SU-DHL-6 (cell line): ENCODE measurements around the gene RHOBTB3.

ENCODE experiments used
- EZH2phosphoT487 ChIP-seq: fragments of 200-600 bp; sonication (generic), shearing (Covaris generic); conservative IDR thresholded peaks from 2 replicates; pipeline ENCODE4 v1.6.1; 2018; ENCODE audit warnings: mild to moderate bottlenecking, antibody characterized with exemption, low read length, moderate library complexity, mixed read lengths
- TF ChIP-seq, protein P1 (sequence below): fragments of 200-600 bp; sonication (generic); IDR thresholded peaks from one replicate; pipeline ENCODE4 v1.5.1; 2017; ENCODE audit warnings: antibody characterized with exemption, mild to moderate bottlenecking, low read length, moderate library complexity; ENCODE audit not compliant: insufficient read depth, poor library complexity, severe bottlenecking

DNA sequence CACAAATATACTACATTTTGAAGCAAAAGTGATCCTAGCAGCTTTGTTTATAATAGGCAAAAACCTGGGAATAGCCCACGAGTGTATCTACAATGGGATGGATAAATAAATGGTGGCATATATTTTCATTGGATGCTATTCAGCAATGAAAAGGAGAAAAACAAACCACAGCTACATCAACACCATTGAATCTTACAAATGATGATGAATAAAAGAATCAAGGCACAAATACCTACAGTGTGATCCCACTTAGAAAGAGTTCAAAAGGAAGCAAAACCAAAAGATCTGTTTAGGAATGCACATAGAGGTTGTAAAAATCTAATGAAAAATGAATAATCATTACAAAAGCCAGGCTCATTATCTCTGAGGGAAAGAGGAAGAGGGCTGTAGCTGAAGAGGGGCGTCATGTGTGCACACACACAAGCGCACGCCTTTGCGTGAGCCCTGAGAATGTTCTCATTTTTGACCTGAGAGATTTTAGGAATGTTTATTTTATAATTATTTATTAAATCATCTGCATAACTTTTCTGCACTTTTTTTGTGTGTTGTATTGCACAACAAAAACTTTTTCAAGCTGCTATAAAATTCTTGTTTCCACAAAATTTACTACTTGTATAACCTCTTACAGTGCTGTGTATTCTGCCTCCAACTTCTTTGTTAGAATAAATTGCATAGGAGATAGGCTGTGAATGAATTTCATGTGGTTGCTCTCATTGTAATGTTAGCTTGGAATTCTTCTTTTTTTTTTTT lies 5.9 kb upstream of the RHOBTB3 start:
- TF ChIP-seq, protein P1, sequence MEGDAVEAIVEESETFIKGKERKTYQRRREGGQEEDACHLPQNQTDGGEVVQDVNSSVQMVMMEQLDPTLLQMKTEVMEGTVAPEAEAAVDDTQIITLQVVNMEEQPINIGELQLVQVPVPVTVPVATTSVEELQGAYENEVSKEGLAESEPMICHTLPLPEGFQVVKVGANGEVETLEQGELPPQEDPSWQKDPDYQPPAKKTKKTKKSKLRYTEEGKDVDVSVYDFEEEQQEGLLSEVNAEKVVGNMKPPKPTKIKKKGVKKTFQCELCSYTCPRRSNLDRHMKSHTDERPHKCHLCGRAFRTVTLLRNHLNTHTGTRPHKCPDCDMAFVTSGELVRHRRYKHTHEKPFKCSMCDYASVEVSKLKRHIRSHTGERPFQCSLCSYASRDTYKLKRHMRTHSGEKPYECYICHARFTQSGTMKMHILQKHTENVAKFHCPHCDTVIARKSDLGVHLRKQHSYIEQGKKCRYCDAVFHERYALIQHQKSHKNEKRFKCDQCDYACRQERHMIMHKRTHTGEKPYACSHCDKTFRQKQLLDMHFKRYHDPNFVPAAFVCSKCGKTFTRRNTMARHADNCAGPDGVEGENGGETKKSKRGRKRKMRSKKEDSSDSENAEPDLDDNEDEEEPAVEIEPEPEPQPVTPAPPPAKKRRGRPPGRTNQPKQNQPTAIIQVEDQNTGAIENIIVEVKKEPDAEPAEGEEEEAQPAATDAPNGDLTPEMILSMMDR = no peak
- TF ChIP-seq EZH2phosphoT487 = no peak
